Mesendoderm (in vitro differentiated cells): ENCODE data around the gene SSBP2.

Source experiments
- DNase-seq: peaks from one replicate; pipeline ENCODE4 v3.0.0; 2013
- H2AK5ac ChIP-seq: 2 replicates; pipeline ENCODE4 v1.6.1; 2013; ENCODE audit warnings: low read length, inconsistent platforms
- H2BK120ac ChIP-seq: 2 replicates; pipeline ENCODE4 v1.6.1; 2013; ENCODE audit warnings: low read depth, mild to moderate bottlenecking, low read length, moderate library complexity, mixed read lengths
- H2BK15ac ChIP-seq: replicated peaks from 2 replicates; pipeline ENCODE4 v1.6.1; 2013; ENCODE audit warnings: low read depth, mild to moderate bottlenecking, moderate library complexity
- H2BK5ac ChIP-seq: 2 replicates; pipeline ENCODE4 v1.6.1; 2013; ENCODE audit warnings: low read length, inconsistent platforms
- H3K18ac ChIP-seq: 2 replicates; pipeline ENCODE4 v1.6.1; 2013; ENCODE audit warnings: mild to moderate bottlenecking, low read length, mixed read lengths
- H3K23ac ChIP-seq: one replicate; pipeline ENCODE4 v1.6.1; 2013; ENCODE audit warnings: low read length
- H3K27ac ChIP-seq: 2 replicates; pipeline ENCODE4 v1.5.1; 2013; ENCODE audit warnings: low read depth, mild to moderate bottlenecking, inconsistent platforms, low read length, moderate library complexity
- H3K27me3 ChIP-seq: 2 replicates; pipeline ENCODE4 v1.6.1; 2013; ENCODE audit warnings: low read length, control low read depth, mild to moderate bottlenecking, inconsistent platforms; ENCODE audit not compliant: insufficient read depth, poor library complexity
- H3K36me3 ChIP-seq: 2 replicates; pipeline ENCODE4 v1.6.1; 2013; ENCODE audit warnings: low read length, inconsistent platforms; ENCODE audit not compliant: control insufficient read depth, insufficient read depth
- H3K4ac ChIP-seq: one replicate; pipeline ENCODE4 v1.6.1; 2013; ENCODE audit warnings: low read depth, mild to moderate bottlenecking, low read length, moderate library complexity
- H3K4me1 ChIP-seq: 2 replicates; pipeline ENCODE4 v1.6.1; 2013; ENCODE audit warnings: low read depth, low read length, inconsistent platforms; ENCODE audit not compliant: control insufficient read depth
- H3K4me2 ChIP-seq: 2 replicates; pipeline ENCODE4 v1.6.1; 2013; ENCODE audit warnings: low read length
- H3K4me3 ChIP-seq: 2 replicates; pipeline ENCODE4 v1.5.1; 2013; ENCODE audit warnings: mild to moderate bottlenecking, low read length
- H3K56ac ChIP-seq: one replicate; pipeline ENCODE4 v1.6.1; 2013; ENCODE audit warnings: low read length
- H3K79me1 ChIP-seq: 2 replicates; pipeline ENCODE4 v1.6.1; 2013; ENCODE audit warnings: low read length, inconsistent platforms
- H3K79me2 ChIP-seq: 2 replicates; pipeline ENCODE4 v1.6.1; 2013; ENCODE audit warnings: mild to moderate bottlenecking, low read length; ENCODE audit not compliant: control insufficient read depth, insufficient read depth
- H3K9ac ChIP-seq: 2 replicates; pipeline ENCODE4 v1.6.1; 2013; ENCODE audit warnings: low read length, inconsistent platforms
- H4K5ac ChIP-seq: one replicate; pipeline ENCODE4 v1.6.1; 2013; ENCODE audit warnings: low read length
- H4K8ac ChIP-seq: one replicate; pipeline ENCODE4 v1.6.1; 2013; ENCODE audit warnings: low read depth, mild to moderate bottlenecking, control low read depth, low read length, moderate library complexity
- WGBS: extraction: QIAGEN DNeasy Blood & Tissue Kit; methylation state at CpG from one replicate; pipeline ENCODE4 v1.1.7; 2013; ENCODE audit warnings: low lambda C conversion rate, missing lambda C conversion rate; ENCODE audit not compliant: insufficient coverage; ENCODE audit errors: extremely low coverage; 5-methylcytosine and 5-hydroxymethylcytosine counted together

SSBP2 gene

DNA sequence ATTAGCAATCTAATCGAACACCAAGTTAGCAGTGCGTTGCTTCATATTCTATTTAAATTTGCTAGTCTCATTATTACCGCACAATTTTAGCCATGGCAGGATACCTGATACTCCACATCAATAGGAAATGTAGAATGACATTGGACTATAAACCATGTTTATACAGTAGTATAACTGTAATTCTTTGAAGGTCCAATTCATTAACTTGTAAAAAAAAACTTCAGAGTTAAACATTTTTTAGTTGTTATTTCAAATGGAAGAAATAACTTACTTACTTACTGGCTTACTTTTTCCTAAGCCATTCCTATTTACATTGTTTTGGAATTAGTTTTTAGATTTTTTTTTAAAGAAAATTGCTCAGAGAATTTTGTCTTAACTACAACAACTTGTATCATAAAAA, 321.5 kb downstream of the SSBP2 start:
- Histone ChIP-seq H2BK15ac (no peak overlapping the region), H3K27ac (no peak overlapping the region), H3K4me3 (no peak overlapping the region), H2AK5ac (no peak overlapping the region), H3K9ac (no peak overlapping the region), H3K4me1 (no peaks in the 10 kb centered on the region), H3K4ac (no peak overlapping the region), H3K4me2 (no peak overlapping the region), H3K36me3 (no peaks in the 10 kb centered on the region), H3K18ac (no peak overlapping the region), H3K27me3 (no peaks in the 10 kb centered on the region), H2BK5ac (no peak overlapping the region), H3K79me2 (no peaks in the 10 kb centered on the region), H3K56ac (no peak overlapping the region), H2BK120ac (no peak overlapping the region), H4K8ac (no peak overlapping the region), H3K23ac (no peak overlapping the region), H3K79me1 (no peaks in the 10 kb centered on the region), H4K5ac (no peak overlapping the region)
- no CpG with 5 or more reads among the region's 3 CpGs for WGBS
- no peak for DNase-seq

DNA sequence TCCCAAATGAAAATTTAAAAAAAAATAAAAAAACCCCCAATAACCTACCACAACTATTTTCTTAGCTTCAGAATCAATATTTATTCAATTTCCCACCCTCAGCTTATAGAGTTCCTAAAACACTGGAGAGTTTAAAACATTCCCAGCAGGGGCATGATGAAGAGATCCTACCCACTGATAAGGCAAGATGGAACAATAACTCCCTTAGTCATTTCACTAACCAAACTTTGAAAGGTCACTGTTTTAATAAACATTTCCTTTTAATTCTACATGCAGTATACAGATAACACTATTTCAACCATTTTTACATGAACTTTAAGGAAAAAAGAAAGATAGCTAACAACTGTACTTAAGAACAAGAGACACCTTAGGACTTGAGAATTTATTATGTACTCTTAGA, 322.0 kb downstream of the SSBP2 start:
- Histone ChIP-seq H2AK5ac (no peak overlapping the region), H3K4me1 (no peaks in the 10 kb centered on the region), H4K8ac (no peak overlapping the region), H3K4ac (no peak overlapping the region), H2BK5ac (no peak overlapping the region), H3K56ac (no peak overlapping the region), H4K5ac (no peak overlapping the region), H3K4me2 (no peak overlapping the region), H3K9ac (no peak overlapping the region), H3K23ac (no peak overlapping the region), H3K18ac (no peak overlapping the region), H3K4me3 (no peak overlapping the region), H2BK15ac (no peak overlapping the region), H3K27ac (no peak overlapping the region), H3K36me3 (no peaks in the 10 kb centered on the region), H3K27me3 (no peaks in the 10 kb centered on the region), H2BK120ac (no peak overlapping the region), H3K79me1 (no peaks in the 10 kb centered on the region), H3K79me2 (no peaks in the 10 kb centered on the region)
- DNase-seq, result no peak

DNA sequence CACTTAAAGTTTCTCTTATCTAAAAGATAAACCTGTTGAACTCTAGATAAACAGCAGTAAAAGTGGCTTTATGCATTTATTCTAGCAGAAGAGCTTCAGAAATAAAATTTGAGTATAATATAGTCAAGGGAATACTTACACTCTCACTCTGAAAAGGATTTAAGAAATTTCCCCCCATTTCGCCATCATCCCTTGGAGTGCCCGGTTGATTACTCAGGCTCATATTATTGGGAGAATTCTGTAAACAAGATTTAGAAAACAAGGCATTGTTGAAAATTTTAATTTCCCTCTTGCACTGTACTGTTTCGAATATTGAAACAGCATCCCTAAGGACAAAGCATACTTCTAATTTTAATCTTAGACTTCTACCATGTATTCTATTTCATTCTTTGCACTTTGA, 322.5 kb downstream of the SSBP2 start:
- H4K8ac ChIP-seq, result no peak overlapping the region
- no peak overlapping the region for H3K18ac ChIP-seq
- H3K23ac ChIP-seq, result no peak overlapping the region
- H3K27me3 ChIP-seq, result no peaks in the 10 kb centered on the region
- H3K4ac ChIP-seq, result no peak overlapping the region
- H3K56ac ChIP-seq, result no peak overlapping the region
- no peak overlapping the region for H2AK5ac ChIP-seq
- no peaks in the 10 kb centered on the region for H3K79me2 ChIP-seq
- H3K79me1 ChIP-seq, result no peaks in the 10 kb centered on the region
- no peak overlapping the region for H3K9ac ChIP-seq
- H3K4me3 ChIP-seq, result no peak overlapping the region
- H4K5ac ChIP-seq, result no peak overlapping the region
- no peak overlapping the region for H3K27ac ChIP-seq
- no peak overlapping the region for H2BK15ac ChIP-seq
- H3K4me1 ChIP-seq, result no peaks in the 10 kb centered on the region
- no peaks in the 10 kb centered on the region for H3K36me3 ChIP-seq
- WGBS, result no CpG with 5 or more reads among the region's 3 CpGs
- H2BK5ac ChIP-seq, result no peak overlapping the region
- DNase-seq, result no peak
- H2BK120ac ChIP-seq, result no peak overlapping the region
- H3K4me2 ChIP-seq, result no peak overlapping the region

DNA sequence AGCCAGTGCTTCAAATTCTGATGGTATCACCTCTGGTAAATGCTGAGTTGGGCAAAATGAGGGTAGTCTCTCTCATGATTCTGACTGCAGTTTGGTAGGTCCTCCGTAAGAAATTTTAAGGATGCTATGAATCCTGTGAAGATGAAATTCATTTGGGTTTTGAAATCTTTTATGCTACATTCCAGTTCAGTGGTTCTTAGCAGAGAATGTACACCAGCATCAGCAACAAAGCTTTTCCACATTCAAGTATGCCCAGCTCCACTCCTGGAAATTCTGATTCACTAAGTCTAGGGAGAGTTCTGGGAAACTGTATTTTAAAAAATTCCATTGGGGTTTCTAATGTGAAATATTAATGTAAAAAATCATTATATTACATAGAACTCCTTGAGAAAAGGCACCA, 323.3 kb downstream of the SSBP2 start:
- no peak overlapping the region for H3K9ac ChIP-seq
- no peak overlapping the region for H3K56ac ChIP-seq
- no peak overlapping the region for H2AK5ac ChIP-seq
- H2BK120ac ChIP-seq, result no peak overlapping the region
- H3K79me2 ChIP-seq, result no peaks in the 10 kb centered on the region
- no peak overlapping the region for H3K23ac ChIP-seq
- H3K4me3 ChIP-seq, result no peak overlapping the region
- no peak overlapping the region for H3K18ac ChIP-seq
- H2BK15ac ChIP-seq, result no peak overlapping the region
- no peak overlapping the region for H4K5ac ChIP-seq
- DNase-seq, result no peak
- H4K8ac ChIP-seq, result no peak overlapping the region
- no peak overlapping the region for H2BK5ac ChIP-seq
- H3K4me1 ChIP-seq, result no peaks in the 10 kb centered on the region
- H3K79me1 ChIP-seq, result no peaks in the 10 kb centered on the region
- no peak overlapping the region for H3K27ac ChIP-seq
- no CpG with 5 or more reads among the region's 1 CpG for WGBS
- H3K36me3 ChIP-seq, result no peaks in the 10 kb centered on the region
- H3K27me3 ChIP-seq, result no peaks in the 10 kb centered on the region
- no peak overlapping the region for H3K4me2 ChIP-seq
- no peak overlapping the region for H3K4ac ChIP-seq

DNA sequence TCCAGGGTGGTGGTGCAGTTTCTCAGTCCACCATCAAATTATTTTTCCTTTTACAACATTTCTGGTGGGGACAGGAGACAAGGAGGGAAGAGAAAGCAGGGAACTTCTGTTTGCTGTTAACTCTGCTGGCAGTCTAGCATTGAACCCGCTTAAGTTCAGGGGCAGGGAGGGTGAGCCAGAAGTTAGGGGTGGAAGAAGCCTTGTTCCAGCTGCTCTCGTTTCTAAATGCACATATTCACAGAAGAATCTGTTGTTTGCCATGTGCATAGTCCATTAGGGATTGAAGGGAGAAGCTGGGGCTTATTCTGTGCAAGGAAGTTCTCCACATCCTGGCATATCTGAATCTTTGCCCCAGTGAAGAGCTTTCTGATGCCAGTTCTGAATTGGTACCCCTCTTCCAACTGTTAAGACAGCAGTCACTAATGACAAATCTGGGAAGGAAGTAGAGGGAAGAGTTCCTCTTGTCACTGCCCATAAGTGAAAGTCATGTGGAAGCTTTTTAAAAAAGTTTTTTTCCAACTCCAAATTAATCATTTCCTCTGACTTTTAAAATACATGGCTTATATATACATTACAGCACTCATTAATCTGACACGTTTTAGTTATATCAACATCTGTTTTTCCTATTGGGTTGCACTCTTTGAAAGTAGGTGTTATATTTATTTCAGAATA, 324.4 kb downstream of the SSBP2 start:
- no peaks in the 10 kb centered on the region for H3K4me1 ChIP-seq
- H3K4me3 ChIP-seq, result no peak overlapping the region
- H3K36me3 ChIP-seq, result no peaks in the 10 kb centered on the region
- no peak overlapping the region for H3K23ac ChIP-seq
- H2BK15ac ChIP-seq, result no peak overlapping the region
- H2AK5ac ChIP-seq, result no peak overlapping the region
- no peak overlapping the region for H2BK120ac ChIP-seq
- no peaks in the 10 kb centered on the region for H3K27me3 ChIP-seq
- no peak overlapping the region for H3K27ac ChIP-seq
- no peak overlapping the region for H2BK5ac ChIP-seq
- no peak overlapping the region for H4K5ac ChIP-seq
- no peak for DNase-seq
- no peak overlapping the region for H3K4me2 ChIP-seq
- H3K18ac ChIP-seq, result no peak overlapping the region
- H3K56ac ChIP-seq, result no peak overlapping the region
- H4K8ac ChIP-seq, result no peak overlapping the region
- H3K9ac ChIP-seq, result no peak overlapping the region
- no CpG with 5 or more reads among the region's 3 CpGs for WGBS
- H3K79me1 ChIP-seq, result no peaks in the 10 kb centered on the region
- H3K4ac ChIP-seq, result no peak overlapping the region
- no peaks in the 10 kb centered on the region for H3K79me2 ChIP-seq

DNA sequence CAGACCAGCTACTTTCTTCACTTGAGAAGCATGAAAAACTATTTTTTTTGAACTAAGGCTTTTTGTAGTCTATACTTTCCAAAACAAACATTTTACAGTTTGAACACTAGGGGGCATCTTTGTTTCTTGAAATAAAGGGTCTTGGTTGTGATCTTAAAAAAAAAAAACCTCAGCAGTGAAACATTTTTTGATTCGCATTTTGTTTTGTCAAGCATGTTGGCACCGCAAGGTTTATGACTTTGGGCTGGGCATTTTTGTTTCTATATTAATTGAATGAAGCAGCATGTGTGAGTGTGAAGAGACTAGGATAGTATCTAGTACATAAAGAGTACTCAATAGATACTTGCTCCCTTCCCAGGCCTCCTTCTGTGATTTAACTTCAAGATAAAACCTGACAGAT, 325.3 kb downstream of the SSBP2 start:
- no peak overlapping the region for H3K4ac ChIP-seq
- H3K4me1 ChIP-seq, result no peaks in the 10 kb centered on the region
- H3K18ac ChIP-seq, result no peak overlapping the region
- no peak overlapping the region for H3K4me2 ChIP-seq
- no peak overlapping the region for H4K8ac ChIP-seq
- no peak overlapping the region for H2BK5ac ChIP-seq
- no peak overlapping the region for H4K5ac ChIP-seq
- H3K27ac ChIP-seq, result no peak overlapping the region
- no CpG with 5 or more reads among the region's 2 CpGs for WGBS
- no peak overlapping the region for H2BK120ac ChIP-seq
- H3K4me3 ChIP-seq, result no peak overlapping the region
- no peaks in the 10 kb centered on the region for H3K79me1 ChIP-seq
- no peak overlapping the region for H3K23ac ChIP-seq
- no peaks in the 10 kb centered on the region for H3K36me3 ChIP-seq
- no peak overlapping the region for H3K9ac ChIP-seq
- H2BK15ac ChIP-seq, result no peak overlapping the region
- no peaks in the 10 kb centered on the region for H3K27me3 ChIP-seq
- no peak overlapping the region for H3K56ac ChIP-seq
- no peaks in the 10 kb centered on the region for H3K79me2 ChIP-seq
- DNase-seq, result peak; percentile 60
- H2AK5ac ChIP-seq, result no peak overlapping the region
